ENCODE data around the gene PRDM16. TPM values are rescaled to one million over a fixed set of nuclear protein-coding genes. Genes with fewer than 3 reads are reported as not detected.

Gene PRDM16
- total RNA-seq, 4 donors from 2014 or later: 5.9 to 41.7 (median 11.2) TPM

- Histone ChIP-seq H3K36me3 (no peaks in the 10 kb centered on the region), H3K27me3 (no peaks in the 10 kb centered on the region), H3K9me3 (no peaks in the 10 kb centered on the region), H3K27ac (peak overlapping the region in 1 of 4 donors; percentile 78), H3K4me1 (peaks cover 0 to 37% (median 4%) of the 10 kb centered on the region in 4 donors), H3K4me3 (no peak overlapping the region)
- no peak for DNase-seq (ENCODE audit: low spot score in 2 of 2)
- WGBS, 2 donors: 88 to 90% methylated on average over 10 of the region's 10 CpGs
- TF ChIP-seq EP300 (IDR thresholded peaks at IDR 0.05) (no peak), CTCF (IDR thresholded peaks at IDR 0.05) (no peak), POLR2A (IDR thresholded peaks at IDR 0.05) (no peak)
Measured at GRCh38 chr1:3332662-3333061, 263.7 kb downstream of the PRDM16 start.

- Histone ChIP-seq H3K27ac (peak overlapping the region in 3 of 4 donors; percentile 8 to 78 (median 77)), H3K4me1 (peaks cover 0 to 44% (median 4%) of the 10 kb centered on the region in 4 donors), H3K27me3 (no peaks in the 10 kb centered on the region), H3K9me3 (no peaks in the 10 kb centered on the region), H3K36me3 (no peaks in the 10 kb centered on the region), H3K4me3 (no peak overlapping the region)
- DNase-seq (ENCODE audit: low spot score in 2 of 2): no peak
- no peak for TF ChIP-seq POLR2A (IDR thresholded peaks at IDR 0.05)
- WGBS, 2 donors: 65 to 69% methylated on average over 9 of the region's 9 CpGs
Measured at GRCh38 chr1:3333903-3334302, 264.9 kb downstream of the PRDM16 start.

- Histone ChIP-seq H3K4me1 (peaks cover 0 to 49% (median 4%) of the 10 kb centered on the region in 4 donors), H3K9me3 (no peaks in the 10 kb centered on the region), H3K27me3 (no peaks in the 10 kb centered on the region), H3K27ac (peak overlapping the region in 3 of 4 donors; percentile 8 to 78 (median 77)), H3K36me3 (no peaks in the 10 kb centered on the region), H3K4me3 (no peak overlapping the region)
- DNase-seq (ENCODE audit: low spot score in 2 of 2): no peak
- 55 to 73% methylated on average over 6 to 7 of the region's 7 CpGs for WGBS, 2 donors
- TF ChIP-seq CTCF (IDR thresholded peaks at IDR 0.05): no peak
- TF ChIP-seq POLR2A (IDR thresholded peaks at IDR 0.05): no peak
- TF ChIP-seq EP300 (IDR thresholded peaks at IDR 0.05): peak in 1 of 2 donors; percentile 27
Measured at GRCh38 chr1:3334366-3334765, 265.4 kb downstream of the PRDM16 start.

- no peaks in the 10 kb centered on the region for H3K36me3 ChIP-seq
- no peak for DNase-seq (ENCODE audit: low spot score in 2 of 2)
- H3K4me1 ChIP-seq: peaks cover 0 to 51% (median 3%) of the 10 kb centered on the region in 4 donors
- H3K27me3 ChIP-seq: no peaks in the 10 kb centered on the region
- TF ChIP-seq EP300 (IDR thresholded peaks at IDR 0.05): no peak
- TF ChIP-seq CTCF (IDR thresholded peaks at IDR 0.05): no peak
- TF ChIP-seq POLR2A (IDR thresholded peaks at IDR 0.05): no peak
- H3K4me3 ChIP-seq: no peak overlapping the region
- 85 to 86% methylated on average over 15 of the region's 15 CpGs for WGBS, 2 donors
- no peaks in the 10 kb centered on the region for H3K9me3 ChIP-seq
- peak overlapping the region in 2 of 4 donors; percentile 77 to 78 for H3K27ac ChIP-seq
Measured at GRCh38 chr1:3335754-3336640, 267.0 kb downstream of the PRDM16 start.

- H3K4me1 ChIP-seq: peaks cover 0 to 53% (median 3%) of the 10 kb centered on the region in 4 donors
- no peaks in the 10 kb centered on the region for H3K9me3 ChIP-seq
- 86 to 88% methylated on average over 5 to 6 of the region's 6 CpGs for WGBS, 2 donors
- no peak for TF ChIP-seq POLR2A (IDR thresholded peaks at IDR 0.05)
- no peak for TF ChIP-seq EP300 (IDR thresholded peaks at IDR 0.05)
- TF ChIP-seq CTCF (IDR thresholded peaks at IDR 0.05): no peak
- H3K36me3 ChIP-seq: no peaks in the 10 kb centered on the region
- H3K27me3 ChIP-seq: no peaks in the 10 kb centered on the region
- H3K27ac ChIP-seq: no peak overlapping the region
- H3K4me3 ChIP-seq: no peak overlapping the region
- DNase-seq (ENCODE audit: low spot score in 2 of 2): no peak
Measured at GRCh38 chr1:3336641-3337630, 267.9 kb downstream of the PRDM16 start.
